Ishikawa (cell line): ENCODE data around the gene SMARCA4.

Experiments
- CREB1 ChIP-seq: IDR thresholded peaks from 2 replicates; pipeline ENCODE4 v1.6.1; 2012; ENCODE audit warnings: low read depth
- EGR1 ChIP-seq: IDR thresholded peaks from 2 replicates; pipeline ENCODE4 v1.6.1; 2012
- FOXM1 ChIP-seq: IDR thresholded peaks from 2 replicates; pipeline ENCODE4 v1.6.1; 2012; ENCODE audit warnings: low read depth, borderline replicate concordance
- RAD21 ChIP-seq: IDR thresholded peaks from 2 replicates; pipeline ENCODE4 v1.6.1; 2012; ENCODE audit warnings: low read depth
- TAF1 ChIP-seq: IDR thresholded peaks from 2 replicates; pipeline ENCODE4 v1.6.1; 2012; ENCODE audit warnings: low read depth, mild to moderate bottlenecking
- YY1 ChIP-seq: IDR thresholded peaks from 2 replicates; pipeline ENCODE4 v1.6.1; 2012; ENCODE audit warnings: low read depth
- ZBTB7A ChIP-seq: IDR thresholded peaks from 2 replicates; pipeline ENCODE4 v1.6.1; 2012; ENCODE audit warnings: low read depth
- TF ChIP-seq, protein P1 (sequence below): IDR thresholded peaks from 2 replicates; pipeline ENCODE4 v1.6.1; 2012
- TF ChIP-seq, protein P2 (sequence below): IDR thresholded peaks from 2 replicates; pipeline ENCODE4 v1.6.1; 2012

DNA sequence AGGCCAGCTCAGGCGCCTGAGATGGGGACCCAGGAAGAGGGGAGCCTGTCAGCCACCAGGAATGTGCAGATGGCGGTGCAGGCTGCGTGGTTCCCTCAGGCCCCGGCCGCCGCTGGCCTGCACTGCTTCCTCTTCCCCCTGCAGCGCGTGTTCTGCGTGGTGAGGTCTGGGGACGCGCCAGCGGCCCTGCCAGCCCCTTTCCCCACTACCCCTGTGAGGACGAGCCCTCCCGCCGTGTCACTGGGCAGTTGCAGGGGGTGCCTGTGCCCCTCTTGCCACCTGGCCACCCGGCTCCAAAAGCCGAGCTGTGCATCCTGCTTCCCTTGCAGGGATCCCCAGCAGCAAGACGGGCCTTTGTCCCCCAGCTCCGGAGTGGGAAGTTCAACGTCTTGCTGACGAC, 58.4 kb downstream of the SMARCA4 start:
- TF ChIP-seq ZBTB7A, result no peak
- TF ChIP-seq FOXM1, result no peak
- no peak for TF ChIP-seq CREB1
- TF ChIP-seq RAD21, result no peak
- no peak for TF ChIP-seq YY1
- no peak for TF ChIP-seq EGR1
- TF ChIP-seq TAF1, result no peak
- TF ChIP-seq, protein P1, sequence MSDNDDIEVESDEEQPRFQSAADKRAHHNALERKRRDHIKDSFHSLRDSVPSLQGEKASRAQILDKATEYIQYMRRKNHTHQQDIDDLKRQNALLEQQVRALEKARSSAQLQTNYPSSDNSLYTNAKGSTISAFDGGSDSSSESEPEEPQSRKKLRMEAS, result no peak
- TF ChIP-seq, protein P2, sequence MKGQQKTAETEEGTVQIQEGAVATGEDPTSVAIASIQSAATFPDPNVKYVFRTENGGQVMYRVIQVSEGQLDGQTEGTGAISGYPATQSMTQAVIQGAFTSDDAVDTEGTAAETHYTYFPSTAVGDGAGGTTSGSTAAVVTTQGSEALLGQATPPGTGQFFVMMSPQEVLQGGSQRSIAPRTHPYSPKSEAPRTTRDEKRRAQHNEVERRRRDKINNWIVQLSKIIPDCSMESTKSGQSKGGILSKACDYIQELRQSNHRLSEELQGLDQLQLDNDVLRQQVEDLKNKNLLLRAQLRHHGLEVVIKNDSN, result no peak
